Measurements from ENCODE around the gene FAM200C. TPM values are rescaled to one million over a fixed set of nuclear protein-coding genes. Genes with fewer than 3 reads are reported as not detected.
A peak's percentile ranks its signal among the peaks of the same experiment; 100 is the strongest.

FAM200C gene
- total RNA-seq, 1 experiment from 2014 or later: 7.7 TPM

DNA sequence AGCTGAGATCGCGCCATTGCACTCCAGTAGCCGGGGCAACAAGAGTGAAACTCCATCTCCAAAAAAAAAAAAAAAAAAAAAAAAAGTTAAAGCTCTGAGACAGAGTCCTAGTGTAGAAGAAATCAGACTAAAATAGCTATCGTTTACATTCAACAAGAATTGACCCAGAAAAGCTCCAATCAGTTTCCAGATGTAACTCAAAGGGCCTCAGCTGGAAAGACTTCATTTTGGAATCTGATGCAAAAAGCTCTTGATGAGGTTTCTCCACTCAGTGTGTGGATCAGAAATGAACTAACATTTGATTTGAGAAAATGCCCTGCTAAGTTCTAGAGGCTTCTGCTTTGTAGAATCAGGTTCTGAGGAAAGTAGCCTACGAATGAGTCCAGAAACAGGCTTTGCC, 22.2 kb downstream of the FAM200C start:
- no peak for DNase-seq (ENCODE audit: low read depth, low spot score)
- in situ Hi-C loops (cut with HindIII; ENCODE audit: low pct_unique_long_range_greater_than_20kb, low sequenced_read_pairs): no loop called here

DNA sequence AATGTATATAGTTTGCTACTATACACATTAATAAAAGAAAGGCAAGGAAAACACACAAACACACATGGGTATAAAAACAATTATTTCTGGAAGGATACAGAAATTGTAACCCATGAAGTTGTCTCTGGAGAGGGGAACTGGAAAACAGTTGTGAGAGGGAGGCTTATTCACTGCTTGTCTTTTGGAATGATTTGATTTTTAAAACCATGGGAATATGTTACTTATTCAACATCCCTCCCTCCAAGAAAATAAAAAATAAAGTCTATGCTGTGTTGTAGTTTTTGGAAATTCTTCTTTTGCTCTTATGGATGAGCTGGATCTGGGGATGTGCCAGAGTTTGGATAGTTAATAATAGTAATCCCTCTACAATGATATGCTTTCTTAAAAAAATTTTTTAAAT, 23.4 kb downstream of the FAM200C start:
- no peak for DNase-seq (ENCODE audit: low read depth, low spot score)
- in situ Hi-C loops (cut with HindIII; ENCODE audit: low pct_unique_long_range_greater_than_20kb, low sequenced_read_pairs): no loop called here

DNA sequence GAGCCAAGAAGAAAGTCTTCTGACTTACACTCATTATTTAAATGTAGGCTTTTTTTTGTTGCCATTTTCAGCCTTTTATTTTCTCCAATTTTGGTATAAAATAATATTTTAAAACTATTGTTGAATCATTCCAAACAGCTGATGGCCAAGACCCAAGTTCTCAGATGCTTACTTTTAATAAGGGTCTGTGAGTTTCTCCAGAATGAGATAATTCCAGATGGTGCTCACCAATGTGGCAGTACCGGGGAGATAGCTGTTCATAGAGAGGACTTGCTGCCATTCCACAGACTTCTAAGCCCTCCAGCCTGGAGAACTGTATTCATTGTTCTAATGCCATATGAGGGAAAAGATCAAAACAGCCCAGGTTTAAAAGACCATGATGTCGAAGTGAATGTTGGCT, 24.2 kb downstream of the FAM200C start:
- DNase-seq (ENCODE audit: low read depth, low spot score): no peak
- in situ Hi-C loops (cut with HindIII; ENCODE audit: low pct_unique_long_range_greater_than_20kb, low sequenced_read_pairs): no loop called here

DNA sequence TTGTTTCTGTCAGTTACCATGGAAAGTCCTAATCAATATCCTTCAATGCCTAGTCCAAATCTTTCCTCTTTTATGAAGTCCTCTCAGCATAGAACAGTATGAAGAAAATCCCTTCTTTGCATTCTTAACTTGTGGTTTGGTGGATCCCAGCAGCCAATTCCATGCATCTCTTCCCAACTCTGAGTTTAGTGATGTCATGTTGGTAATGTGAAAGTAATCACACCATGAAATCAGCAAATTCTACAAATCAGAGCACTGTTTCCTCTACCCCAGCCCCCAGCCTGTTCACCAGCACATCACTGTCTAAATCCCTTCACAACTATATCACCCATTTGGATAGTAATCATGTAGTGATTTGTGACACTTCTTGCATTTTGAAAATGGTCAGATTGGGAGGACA, 24.7 kb downstream of the FAM200C start:
- DNase-seq (ENCODE audit: low read depth, low spot score): no peak
- in situ Hi-C loops (cut with HindIII; ENCODE audit: low pct_unique_long_range_greater_than_20kb, low sequenced_read_pairs): no loop called here

DNA sequence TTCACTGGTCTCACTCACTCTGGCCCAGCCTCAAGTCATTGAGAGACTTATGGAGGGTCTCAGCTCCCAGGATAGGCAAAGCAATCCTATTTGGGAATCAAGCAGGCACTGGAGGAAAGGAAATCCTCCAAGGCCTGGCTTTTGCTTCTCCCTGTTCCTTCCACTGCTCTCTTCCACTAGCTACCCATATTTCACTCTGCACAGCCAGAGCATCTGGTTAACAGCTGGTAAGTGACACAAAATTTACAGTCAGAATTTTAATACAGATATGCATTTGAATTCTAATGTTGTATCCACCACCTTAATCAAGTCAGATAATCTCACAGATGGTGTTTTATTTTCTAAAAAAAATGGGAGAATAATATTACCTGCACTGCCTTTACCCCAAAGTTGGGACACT, 28.6 kb downstream of the FAM200C start:
- DNase-seq (ENCODE audit: low read depth, low spot score): no peak
- in situ Hi-C loops (cut with HindIII; ENCODE audit: low pct_unique_long_range_greater_than_20kb, low sequenced_read_pairs): no loop called here

DNA sequence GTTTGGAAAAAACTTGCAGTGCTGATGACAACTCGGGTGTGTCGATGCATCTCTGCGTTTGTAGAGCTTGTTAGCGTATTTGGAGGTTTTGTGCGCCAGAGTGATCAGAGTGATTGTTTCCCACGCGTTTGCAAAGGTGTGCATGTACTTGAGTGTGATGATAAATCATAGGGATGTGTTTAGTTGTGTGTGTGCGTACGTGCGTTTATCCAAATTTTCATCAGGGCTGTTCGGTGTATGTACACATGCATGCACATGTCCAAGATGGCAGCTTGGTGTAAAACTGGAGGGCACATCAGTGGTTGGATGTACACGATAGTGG, 29.2 kb downstream of the FAM200C start:
- DNase-seq (ENCODE audit: low read depth, low spot score): no peak
- in situ Hi-C loops (cut with HindIII; ENCODE audit: low pct_unique_long_range_greater_than_20kb, low sequenced_read_pairs): no loop called here

DNA sequence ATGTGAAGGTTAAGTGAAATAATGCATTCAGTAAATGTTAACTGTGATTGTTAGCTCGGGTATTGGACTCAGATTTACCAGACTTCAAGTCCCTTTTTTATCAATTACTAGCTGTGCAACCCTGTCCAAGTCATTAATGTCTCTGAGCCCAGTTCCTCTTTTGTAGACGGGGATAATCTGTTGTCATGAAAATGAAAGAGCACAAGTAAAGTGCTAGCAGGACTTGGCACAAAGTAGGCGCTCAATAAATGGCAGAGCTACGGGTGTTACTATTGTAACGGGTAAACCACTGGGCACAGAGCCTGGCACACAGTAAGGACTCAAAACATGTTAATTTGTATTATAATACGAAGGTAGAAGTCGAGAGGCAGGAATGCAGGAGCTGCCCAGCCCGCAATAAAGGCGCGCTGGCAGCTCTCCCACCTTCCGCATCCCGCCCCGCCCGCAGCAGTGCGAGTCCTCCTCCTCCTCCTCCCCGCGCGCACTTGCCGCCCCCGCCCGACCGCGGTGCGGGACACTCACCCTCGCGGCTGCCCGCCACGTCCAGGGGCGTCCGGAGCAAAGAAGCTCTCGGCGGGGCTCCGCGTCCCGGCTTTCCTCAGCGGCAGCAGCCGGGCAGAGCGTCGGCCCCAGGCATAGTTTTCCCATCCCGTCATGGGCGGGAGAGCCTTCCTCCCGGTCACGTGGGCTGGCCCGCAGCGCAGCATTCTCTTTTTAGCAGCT, 29.7 kb downstream of the FAM200C start, which contains the start of gene C1QTNF2:
TSS of gene C1QTNF2 (minus strand) at position 637 of the 723 bp plus-strand sequence. CDS start 15,615 bp downstream, outside the sequence.
- in situ Hi-C loops (cut with HindIII; ENCODE audit: low pct_unique_long_range_greater_than_20kb, low sequenced_read_pairs): no loop called here
- DNase-seq (ENCODE audit: low read depth, low spot score): no peak

DNA sequence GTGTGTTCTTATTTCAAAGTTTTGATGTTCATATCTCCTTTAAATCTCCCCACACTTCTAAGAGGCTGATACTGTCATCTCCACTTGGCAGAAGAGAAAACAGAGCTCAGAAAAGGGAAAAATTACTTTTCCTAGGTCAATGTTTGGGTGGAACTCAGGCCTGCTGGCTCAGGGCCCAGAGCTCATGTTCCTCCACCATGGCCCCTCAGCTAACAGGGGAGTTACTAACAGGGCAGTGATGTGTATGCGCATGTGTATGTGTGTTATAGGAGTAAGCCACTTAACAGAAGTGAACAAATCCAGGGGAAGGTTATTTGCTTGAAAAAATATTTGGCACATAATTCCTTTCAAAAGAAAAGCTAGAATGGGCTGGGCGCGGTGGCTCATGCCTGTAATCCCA, 32.0 kb downstream of the FAM200C start:
- in situ Hi-C loops (cut with HindIII; ENCODE audit: low pct_unique_long_range_greater_than_20kb, low sequenced_read_pairs): no loop called here
- DNase-seq (ENCODE audit: low read depth, low spot score): no peak

DNA sequence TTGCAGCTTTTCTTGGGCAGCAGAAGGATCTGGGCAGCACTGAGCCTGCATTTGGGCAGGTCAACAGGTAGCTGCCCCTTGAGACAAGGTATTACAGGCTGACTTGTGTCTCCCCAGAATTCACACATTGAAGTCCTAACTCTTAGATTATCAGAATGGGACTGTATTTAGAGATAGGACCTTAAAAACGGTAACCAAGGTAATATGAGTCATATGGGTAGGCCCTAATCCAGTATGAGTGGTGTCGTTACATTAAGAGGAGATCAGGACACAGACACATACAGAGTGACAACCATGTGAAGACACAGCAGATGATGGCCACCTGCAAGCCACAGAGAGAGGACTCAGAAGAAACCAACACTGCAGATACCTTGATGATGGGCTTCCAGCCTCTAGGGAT, 32.6 kb downstream of the FAM200C start:
- in situ Hi-C loops (cut with HindIII; ENCODE audit: low pct_unique_long_range_greater_than_20kb, low sequenced_read_pairs): no loop called here
- DNase-seq (ENCODE audit: low read depth, low spot score): no peak

DNA sequence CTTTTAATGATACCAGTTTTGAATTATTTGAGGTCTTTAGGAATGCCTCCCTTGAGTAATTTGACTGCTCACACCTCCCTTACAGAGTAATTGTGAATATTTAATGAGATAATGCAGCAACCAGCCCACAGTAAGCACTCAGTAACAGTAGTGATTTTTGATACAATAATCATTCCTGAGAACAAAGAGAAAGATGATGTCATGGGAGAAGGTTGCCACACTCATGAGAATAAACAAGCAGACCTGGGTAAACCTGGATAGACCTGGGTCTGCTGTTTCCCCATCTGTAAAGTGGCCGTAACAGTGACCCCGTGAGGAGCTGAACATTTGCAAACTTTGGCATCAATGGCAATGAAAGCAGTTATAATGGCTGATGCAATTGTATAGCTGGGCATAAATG, 33.6 kb downstream of the FAM200C start:
- in situ Hi-C loops (cut with HindIII; ENCODE audit: low pct_unique_long_range_greater_than_20kb, low sequenced_read_pairs): no loop called here

DNA sequence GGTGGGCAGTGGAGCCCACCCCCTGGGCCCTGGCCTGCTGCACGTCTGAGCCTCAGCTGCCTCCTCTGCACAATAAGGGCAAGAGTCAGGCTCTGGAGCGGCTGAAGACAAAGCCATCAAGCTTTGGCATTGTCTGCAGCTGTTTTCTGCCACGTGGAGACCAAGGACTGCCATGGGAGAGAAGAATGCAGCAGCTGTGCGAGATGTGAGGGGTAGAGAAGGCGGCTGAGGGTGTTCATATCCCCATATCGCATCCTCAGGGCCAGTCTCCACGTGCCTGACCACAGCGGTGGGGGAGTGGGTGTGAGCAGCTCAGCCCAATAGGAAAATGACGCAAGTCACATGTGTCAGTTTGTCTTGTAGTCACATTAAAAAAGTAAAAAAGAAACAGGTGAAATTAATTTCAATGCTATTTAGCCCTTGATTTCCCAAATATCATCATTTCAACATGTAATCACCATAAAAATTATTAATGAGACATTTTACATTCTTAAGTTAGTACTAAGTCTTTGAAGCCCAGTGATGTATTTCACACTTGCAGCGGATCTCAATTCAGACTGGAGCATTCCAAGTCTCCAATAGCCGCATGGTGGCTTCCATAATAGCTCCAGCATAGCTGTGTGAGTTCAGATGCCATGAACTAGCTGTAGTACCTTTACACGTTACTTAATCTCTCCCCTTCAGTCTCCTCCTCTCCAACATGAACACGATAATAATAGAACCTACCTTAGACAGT, 36.0 kb downstream of the FAM200C start:
- DNase-seq (ENCODE audit: low read depth, low spot score): no peak
- in situ Hi-C loops (cut with HindIII; ENCODE audit: low pct_unique_long_range_greater_than_20kb, low sequenced_read_pairs): no loop called here

More for the DNA sequence above, 33.6 kb downstream of the FAM200C start:
- DNase-seq (ENCODE audit: low read depth, low spot score): no peak

DNA sequence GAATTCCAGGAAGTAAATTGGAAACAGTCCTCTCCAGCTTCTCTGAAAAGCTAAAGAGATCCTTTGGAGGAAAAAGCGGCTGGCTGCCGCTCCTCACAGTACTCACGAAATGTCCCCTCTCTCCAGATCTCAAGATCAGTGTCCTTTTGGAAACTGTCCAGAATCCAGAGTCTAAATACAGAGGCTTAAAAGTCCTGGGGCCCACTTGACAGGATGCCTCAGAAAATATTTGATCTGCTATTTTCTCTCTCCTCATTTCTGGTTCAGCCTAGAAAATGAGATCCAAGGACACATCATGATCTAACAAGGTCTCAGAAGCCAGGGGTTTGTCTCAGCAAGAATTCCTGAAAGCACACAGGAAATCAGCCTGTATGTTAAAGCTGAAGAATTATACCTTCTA, 36.6 kb downstream of the FAM200C start:
- DNase-seq (ENCODE audit: low read depth, low spot score): no peak
- in situ Hi-C loops (cut with HindIII; ENCODE audit: low pct_unique_long_range_greater_than_20kb, low sequenced_read_pairs): no loop called here

DNA sequence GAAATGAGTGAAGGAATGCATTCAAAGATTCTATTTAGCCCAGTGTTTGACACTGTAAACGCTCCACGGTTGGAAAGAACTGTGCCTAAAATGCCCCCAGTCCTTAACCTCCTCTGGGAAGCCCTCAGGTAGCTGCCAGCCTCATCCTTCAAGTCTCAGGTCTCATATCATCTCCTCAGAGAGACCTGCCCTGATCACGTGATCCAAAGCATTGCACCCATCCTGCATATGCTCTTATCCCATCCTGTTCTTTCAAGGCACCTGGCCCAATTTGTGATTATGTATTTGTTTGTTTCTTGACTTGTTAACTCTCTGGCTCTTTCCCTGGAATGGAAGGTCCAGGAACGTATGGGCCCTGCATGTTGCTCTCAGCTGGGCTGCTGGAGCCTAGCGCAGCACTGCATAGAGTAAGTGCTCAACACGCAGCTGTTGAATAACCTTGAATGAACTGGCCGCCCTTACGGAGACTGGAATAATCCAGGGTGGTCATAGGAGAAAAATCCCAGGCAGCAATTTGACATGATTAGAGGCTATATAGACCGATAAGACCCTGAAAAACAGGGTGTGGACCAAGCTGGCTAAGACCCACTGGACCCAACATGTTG, 38.1 kb downstream of the FAM200C start:
- DNase-seq (ENCODE audit: low read depth, low spot score): no peak
- in situ Hi-C loops (cut with HindIII; ENCODE audit: low pct_unique_long_range_greater_than_20kb, low sequenced_read_pairs): no loop called here

DNA sequence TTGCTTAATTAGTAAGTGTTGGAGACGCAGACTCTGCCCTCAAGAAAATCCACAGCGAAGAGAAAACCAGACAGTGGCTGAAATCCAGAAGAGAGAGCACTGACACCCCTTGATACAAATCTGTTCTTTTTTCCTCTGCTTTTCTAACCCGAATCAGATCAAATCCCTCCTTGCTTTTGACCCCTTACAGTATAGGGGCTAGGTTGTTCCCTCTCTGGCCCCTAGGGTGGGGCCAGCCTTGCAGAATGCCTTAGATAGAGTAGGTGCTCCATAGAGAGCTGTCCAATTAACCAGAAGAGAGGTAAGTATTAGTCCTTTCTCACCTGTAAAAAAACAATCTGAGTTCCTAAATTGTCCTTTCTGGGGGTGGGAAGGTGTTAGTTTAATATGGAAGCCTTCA, 39.5 kb downstream of the FAM200C start:
- DNase-seq (ENCODE audit: low read depth, low spot score): no peak
- in situ Hi-C loops (cut with HindIII; ENCODE audit: low pct_unique_long_range_greater_than_20kb, low sequenced_read_pairs): no loop called here

DNA sequence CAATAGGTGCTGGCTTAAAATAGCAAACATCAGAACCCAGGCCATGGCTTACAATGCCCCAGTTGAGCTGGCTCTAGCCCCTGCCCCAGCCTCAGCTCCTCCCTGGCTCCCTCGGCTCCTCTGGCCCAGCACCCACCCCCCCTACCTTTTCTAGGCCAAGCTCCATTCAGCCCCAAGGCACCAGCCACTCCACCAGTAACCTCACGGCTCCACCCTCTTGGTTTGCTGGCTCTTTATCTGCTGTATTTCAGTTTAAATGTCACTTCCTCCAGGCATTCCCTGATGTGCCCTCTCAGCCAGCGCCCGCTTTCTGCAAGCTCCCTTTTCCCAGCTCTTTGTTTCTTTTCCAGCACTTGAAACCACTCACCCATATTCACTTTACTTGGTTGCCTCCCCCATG, 40.0 kb downstream of the FAM200C start:
- in situ Hi-C loops (cut with HindIII; ENCODE audit: low pct_unique_long_range_greater_than_20kb, low sequenced_read_pairs): no loop called here
- DNase-seq (ENCODE audit: low read depth, low spot score): peak; percentile 32

DNA sequence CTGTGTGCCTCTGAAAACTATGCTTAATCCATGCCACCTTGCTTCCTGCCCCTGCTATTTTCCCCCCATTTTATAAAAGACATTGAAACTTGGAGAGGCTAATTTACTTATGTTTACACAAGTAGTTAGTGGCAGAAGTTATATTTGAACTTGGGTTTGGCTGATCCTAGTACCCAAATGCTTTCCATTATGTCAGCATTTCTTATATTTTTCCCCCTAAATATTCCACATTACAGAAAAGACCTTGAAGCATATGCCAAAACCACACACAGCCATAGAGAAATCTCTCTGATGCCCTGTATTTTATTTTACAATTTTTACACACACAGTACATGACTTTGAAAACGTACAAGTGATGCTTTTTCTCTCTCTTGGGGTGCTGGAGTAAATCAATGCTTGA, 40.6 kb downstream of the FAM200C start:
- in situ Hi-C loops (cut with HindIII; ENCODE audit: low pct_unique_long_range_greater_than_20kb, low sequenced_read_pairs): no loop called here
- DNase-seq (ENCODE audit: low read depth, low spot score): no peak

DNA sequence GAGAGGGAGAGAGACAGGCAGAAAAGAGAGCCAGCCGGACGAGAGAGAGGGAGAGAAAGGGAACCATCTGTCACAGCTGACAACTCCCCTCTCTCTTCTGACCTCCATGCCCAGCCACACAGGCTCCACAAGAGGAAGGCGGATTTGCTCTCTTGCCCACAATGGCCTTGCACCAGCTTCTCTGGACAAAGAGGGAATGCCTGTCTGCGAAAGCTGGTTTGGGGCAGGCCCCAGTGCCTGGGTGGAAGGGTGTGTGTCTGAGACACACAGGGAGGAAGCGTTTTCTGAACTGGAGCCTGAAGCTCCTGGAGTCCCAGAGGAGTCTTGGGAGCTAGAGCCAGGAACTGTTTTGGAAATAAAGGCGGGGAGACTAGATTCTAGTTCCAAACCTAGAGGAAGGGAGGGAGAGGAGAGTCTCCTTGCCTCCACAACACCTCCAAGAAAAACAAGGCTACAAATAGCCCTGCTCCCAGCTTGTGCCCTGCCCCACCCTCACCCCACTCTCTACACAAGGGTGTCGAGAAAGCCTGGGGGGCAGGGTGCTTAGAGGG, 41.9 kb downstream of the FAM200C start:
- in situ Hi-C loops (cut with HindIII; ENCODE audit: low pct_unique_long_range_greater_than_20kb, low sequenced_read_pairs): no loop called here
- no peak for DNase-seq (ENCODE audit: low read depth, low spot score)

DNA sequence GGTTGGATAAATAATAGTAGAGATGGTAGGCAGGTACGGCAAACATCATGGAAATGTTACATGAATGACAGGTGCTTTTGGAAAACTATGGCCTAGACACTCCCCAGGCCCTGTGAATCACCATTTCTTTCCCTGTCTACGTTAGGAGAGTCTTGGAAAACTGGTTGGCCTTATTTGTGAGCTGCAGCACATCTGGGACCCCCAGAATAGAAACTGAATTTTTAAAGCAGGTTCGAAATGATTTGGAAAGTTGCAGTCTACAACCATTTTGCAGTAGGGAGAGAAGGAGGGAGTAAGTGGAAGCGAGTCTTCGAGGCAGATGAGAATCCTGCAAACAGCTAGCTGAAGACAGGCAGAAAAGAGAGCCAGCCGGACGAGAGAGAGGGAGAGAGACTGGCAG, 42.5 kb downstream of the FAM200C start:
- no peak for DNase-seq (ENCODE audit: low read depth, low spot score)
- in situ Hi-C loops (cut with HindIII; ENCODE audit: low pct_unique_long_range_greater_than_20kb, low sequenced_read_pairs): no loop called here
